ENCODE data around the gene CYB561. TPM values are rescaled to one million over a fixed set of nuclear protein-coding genes. Genes with fewer than 3 reads are reported as not detected.

Gene CYB561
- total and polyA plus RNA-seq, 2 donors (not counting 3 experiments of a cell fraction or from before 2014, with no cell fraction given) = 34.9 to 71.1 TPM

GRCh38 chr17:63492940-63493339 lies 46.8 kb upstream of the CYB561 start:
- Histone ChIP-seq H3K9me3 (replicated peaks; ENCODE audit: control insufficient read depth, insufficient read depth, low read length) (no peaks in the 10 kb centered on the region), H3K4me3 (replicated peaks in 1 of 3; ENCODE audit: insufficient read depth in 1 of 3, low read depth in 1 of 3, low read length in 3 of 3) (no peak overlapping the region), H3K4me1 (ENCODE audit: control insufficient read depth, extremely low read depth, insufficient read depth, low read length) (no peaks in the 10 kb centered on the region), H2AFZ (ENCODE audit: low read depth, low read length) (no peak overlapping the region), H3K9me1 (replicated peaks; ENCODE audit: control insufficient read depth, extremely low read depth, insufficient read depth, low read length) (no peaks in the 10 kb centered on the region), H3K79me2 (ENCODE audit: control insufficient read depth, insufficient read depth, low read length) (no peaks in the 10 kb centered on the region), H3K36me3 (ENCODE audit: control insufficient read depth in 2 of 2, extremely low read depth in 1 of 2, insufficient read depth in 2 of 2, low read length in 2 of 2) (peaks cover 0 to 36% of the 10 kb centered on the region in 2 experiments), H3K9ac (replicated peaks; ENCODE audit: extremely low read depth, insufficient read depth, low read length) (no peak overlapping the region), H4K20me1 (replicated peaks; ENCODE audit: control insufficient read depth, extremely low read depth, insufficient read depth, low read length) (no peaks in the 10 kb centered on the region), H3K4me2 (ENCODE audit: insufficient read depth, low read length) (no peak overlapping the region), H3K27me3 (ENCODE audit: control insufficient read depth in 2 of 2, insufficient read depth in 2 of 2, low read length in 2 of 2) (no peaks in the 10 kb centered on the region), H3K27ac (ENCODE audit: insufficient read depth, low read depth, low read length) (no peak overlapping the region)
- intact Hi-C loops (cut with micrococcal nuclease) = no loop called here
- DNase-seq (ENCODE audit: low read depth, low spot score) (no peak), FAIRE-seq (no peak)
- BruUV-seq (replicated peaks) = no TSS peak
- TF ChIP-seq GATA2 (IDR thresholded peaks at IDR 0.05; ENCODE audit: insufficient read depth, insufficient read length, low read depth, low read length) (no peak), POLR2A (IDR thresholded peaks at IDR 0.05; ENCODE audit: low read depth, low read length) (no peak), FOS (IDR thresholded peaks at IDR 0.05; ENCODE audit: borderline replicate concordance, insufficient read depth, low read length) (no peak), EZH2 (IDR thresholded peaks at IDR 0.05; ENCODE audit: borderline replicate concordance, low read depth, low read length, severe bottlenecking) (no peak), CTCF (IDR thresholded peaks at IDR 0.05; ENCODE audit: extremely low read depth in 1 of 2, insufficient read depth in 1 of 2, low read depth in 1 of 2, low read length in 2 of 2) (no peak), MYC (IDR thresholded peaks at IDR 0.05; ENCODE audit: low read depth, low read length) (no peak), JUN (IDR thresholded peaks at IDR 0.05; ENCODE audit: borderline replicate concordance, insufficient read depth, insufficient read length, low read depth) (no peak)
- POLR2A ChIA-PET = no interaction called here
- dilution Hi-C loops (cut with MboI; ENCODE audit: extremely low pct_ligation_motif_present, low sequenced_read_pairs) = no loop called here
- CTCF ChIA-PET = interaction anchor here (1.0 to 2.4 kb wide), 3 partner anchors 13 to 119 kb away, joined by 3 to 9 read pairs (median 7); no protein-coding TSS in a partner anchor

Measured in endothelial cell of umbilical vein (primary cell).